NB4 (cell line): ENCODE measurements around the gene CTNNA3.
"Not testable (repeated sequence)": the region's sequence is repeated elsewhere in the genome, so short reads cannot be mapped to it uniquely, and the experiment has no call there.

Source experiments
- DNase-seq: peaks from one replicate; pipeline ENCODE4 v3.0.0; 2010; ENCODE audit warnings: low read depth
- H3K4me3 ChIP-seq: one replicate; pipeline ENCODE4 v1.5.1; 2011; ENCODE audit warnings: mild to moderate bottlenecking, low read depth, low read length, moderate library complexity
- CTCF ChIP-seq: IDR thresholded peaks from one replicate; pipeline ENCODE4 v1.5.1; 2012; ENCODE audit warnings: low read depth, low read length
- MAX ChIP-seq: IDR thresholded peaks from 2 replicates; pipeline ENCODE4 v1.6.1; 2011; ENCODE audit warnings: low read depth, low read length
- MYC ChIP-seq: IDR thresholded peaks from 2 replicates; pipeline ENCODE4 v1.6.1; 2011; ENCODE audit warnings: low read depth, low read length
- POLR2A ChIP-seq: IDR thresholded peaks from 2 replicates; pipeline ENCODE4 v1.6.1; 2011; ENCODE audit warnings: mild to moderate bottlenecking; ENCODE audit not compliant: insufficient read length; ENCODE audit errors: extremely low read depth

CTNNA3 gene

GRCh38 chr10:67433276-67433675 is 262.7 kb downstream of the CTNNA3 start:
- DNase-seq: peak; percentile 64
- TF ChIP-seq CTCF: no peak
- TF ChIP-seq POLR2A: no peak
- no peak for TF ChIP-seq MAX
- TF ChIP-seq MYC: no peak
- H3K4me3 ChIP-seq: no peak overlapping the region

- TF ChIP-seq CTCF: no peak
- no peak for TF ChIP-seq MYC
- no peak for TF ChIP-seq POLR2A
- no peak for TF ChIP-seq MAX
- DNase-seq: no peak
- no peak overlapping the region for H3K4me3 ChIP-seq
Measured at GRCh38 chr10:67402620-67403019, 293.4 kb downstream of the CTNNA3 start.

GRCh38 chr10:67401711-67402110 is 294.3 kb downstream of the CTNNA3 start:
- TF ChIP-seq CTCF (no peak), POLR2A (no peak), MAX (no peak)
- no peak overlapping the region for H3K4me3 ChIP-seq
- DNase-seq: no peak

- H3K4me3 ChIP-seq, DNase-seq: not testable (repeated sequence)
Measured at GRCh38 chr10:67386841-67387533, 309.0 kb downstream of the CTNNA3 start.

GRCh38 chr10:67386260-67386659 is 309.7 kb downstream of the CTNNA3 start:
- DNase-seq: no peak
- no peak for TF ChIP-seq CTCF
- no peak for TF ChIP-seq POLR2A
- TF ChIP-seq MYC: no peak
- TF ChIP-seq MAX: no peak
- no peak overlapping the region for H3K4me3 ChIP-seq

- TF ChIP-seq CTCF (no peak), MYC (no peak), POLR2A (no peak), MAX (no peak)
- no peak overlapping the region for H3K4me3 ChIP-seq
- no peak for DNase-seq
Measured at GRCh38 chr10:67385566-67385965, 310.4 kb downstream of the CTNNA3 start.
